HG03432 (cell line): ENCODE results near the gene TSPAN16.

Experiments
- ATAC-seq: cut with Tn5 transposase; IDR thresholded peaks from one replicate; pipeline ENCODE4 v1.9.1; 2021; ENCODE audit warnings: mild to moderate bottlenecking, moderate library complexity; ENCODE audit not compliant: unreplicated experiment

The TSPAN16 gene

GRCh38 chr19:11268783-11269267, 27.1 kb upstream of the TSPAN16 start:
- ATAC-seq = no peak

GRCh38 chr19:11269408-11269807, 26.6 kb upstream of the TSPAN16 start:
- ATAC-seq = no peak

DNA sequence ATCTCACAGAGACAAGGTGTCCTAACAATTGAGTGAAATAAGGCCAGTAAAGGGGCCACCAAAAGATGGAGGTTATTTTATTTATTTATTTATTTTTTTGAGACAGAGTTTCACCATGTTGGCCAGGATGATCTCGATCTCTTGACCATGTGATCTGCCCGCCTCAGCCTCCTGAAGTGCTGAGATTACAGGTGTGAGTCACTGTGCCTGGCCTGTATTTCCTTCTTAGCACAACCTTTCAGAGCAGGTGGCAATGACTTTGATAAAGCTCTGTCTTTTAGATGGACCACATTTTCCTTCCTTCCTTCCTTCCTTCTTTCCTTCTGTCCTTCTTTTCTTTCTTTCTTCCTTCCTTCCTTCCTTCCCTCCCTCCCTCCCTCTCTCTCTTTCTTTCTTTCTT, 22.7 kb upstream of the TSPAN16 start:
- ATAC-seq = no peak

DNA sequence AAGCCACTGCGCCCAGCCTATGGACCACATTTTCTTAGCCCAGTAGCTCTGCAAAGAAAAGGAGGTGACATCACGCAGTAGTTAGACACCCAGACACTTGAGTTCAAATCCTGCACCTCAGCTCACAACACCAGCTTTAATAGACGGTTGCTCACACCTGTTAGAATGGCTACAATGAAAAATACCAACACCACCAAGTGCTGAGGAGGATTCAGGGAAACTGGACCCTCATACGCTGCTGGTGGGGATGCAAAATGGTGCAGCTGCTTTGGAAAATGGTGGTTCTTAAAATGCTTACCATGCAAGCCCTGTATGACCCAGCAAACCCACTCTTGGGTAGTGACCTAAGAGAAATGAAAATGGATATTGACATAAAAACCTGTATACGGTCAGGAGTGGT, 22.0 kb upstream of the TSPAN16 start:
- ATAC-seq = no peak

- ATAC-seq = no peak
Observed at GRCh38 chr19:11274533-11275086, 21.4 kb upstream of the TSPAN16 start.

DNA sequence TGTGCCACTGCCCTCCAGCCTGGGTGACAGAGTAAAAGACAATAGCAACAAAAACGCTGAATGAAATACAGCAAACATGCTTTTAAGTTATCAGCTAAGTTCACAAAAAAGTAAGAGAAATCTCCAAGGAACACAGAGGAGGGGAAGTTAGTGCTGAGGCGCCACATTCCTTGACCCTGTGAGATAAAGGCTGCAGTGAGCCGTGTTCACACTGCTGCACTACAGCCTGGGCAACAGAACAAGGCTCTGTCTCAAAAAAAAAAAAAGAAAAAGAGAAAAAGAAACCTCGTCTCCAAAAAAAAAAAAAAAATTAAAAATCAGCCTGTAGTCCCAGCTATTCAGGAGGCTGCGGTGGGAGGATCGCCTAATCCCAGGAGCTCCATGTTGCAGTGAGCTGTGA, 17.3 kb upstream of the TSPAN16 start:
- ATAC-seq = no peak

- ATAC-seq = no peak
Observed at GRCh38 chr19:11279505-11280236, 16.3 kb upstream of the TSPAN16 start.

- ATAC-seq = no peak
Observed at GRCh38 chr19:11281356-11282049, 14.5 kb upstream of the TSPAN16 start.

GRCh38 chr19:11284515-11284914, 11.4 kb upstream of the TSPAN16 start:
- ATAC-seq = no peak

- no peak for ATAC-seq
Observed at GRCh38 chr19:11286312-11286974, 9.5 kb upstream of the TSPAN16 start.

GRCh38 chr19:11288349-11288748, 7.6 kb upstream of the TSPAN16 start:
- no peak for ATAC-seq

GRCh38 chr19:11290256-11290655, 5.7 kb upstream of the TSPAN16 start:
- ATAC-seq = no peak

DNA sequence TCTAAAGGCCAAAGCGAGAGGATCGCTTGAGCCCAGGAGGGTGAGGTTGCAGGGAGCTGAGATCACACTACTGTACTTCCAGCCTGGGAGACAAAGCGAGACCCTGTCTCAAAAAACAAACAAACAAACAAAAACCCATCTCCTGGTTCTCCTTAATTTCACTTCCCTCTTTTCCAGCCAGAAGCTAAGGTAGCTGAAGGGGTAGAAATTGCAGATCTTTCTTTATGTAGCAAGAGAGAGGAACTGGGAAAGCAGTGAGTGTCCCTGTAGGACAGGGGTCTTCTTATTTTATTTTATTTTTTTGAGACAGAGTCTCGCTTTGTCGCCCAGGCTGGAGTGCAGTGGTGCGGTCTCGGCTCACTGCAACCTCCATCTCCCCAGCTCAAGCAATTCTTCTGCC, 4.5 kb upstream of the TSPAN16 start:
- no peak for ATAC-seq

- no peak for ATAC-seq
Observed at GRCh38 chr19:11291991-11292390, 4.0 kb upstream of the TSPAN16 start.

GRCh38 chr19:11293433-11294389, 2.2 kb upstream of the TSPAN16 start:
- ATAC-seq = peak; percentile 69

GRCh38 chr19:11295180-11295579, 780 bp upstream of the TSPAN16 start:
- ATAC-seq = no peak

- no peak for ATAC-seq
Observed at GRCh38 chr19:11296264-11296663, 304 bp downstream of the TSPAN16 start.

DNA sequence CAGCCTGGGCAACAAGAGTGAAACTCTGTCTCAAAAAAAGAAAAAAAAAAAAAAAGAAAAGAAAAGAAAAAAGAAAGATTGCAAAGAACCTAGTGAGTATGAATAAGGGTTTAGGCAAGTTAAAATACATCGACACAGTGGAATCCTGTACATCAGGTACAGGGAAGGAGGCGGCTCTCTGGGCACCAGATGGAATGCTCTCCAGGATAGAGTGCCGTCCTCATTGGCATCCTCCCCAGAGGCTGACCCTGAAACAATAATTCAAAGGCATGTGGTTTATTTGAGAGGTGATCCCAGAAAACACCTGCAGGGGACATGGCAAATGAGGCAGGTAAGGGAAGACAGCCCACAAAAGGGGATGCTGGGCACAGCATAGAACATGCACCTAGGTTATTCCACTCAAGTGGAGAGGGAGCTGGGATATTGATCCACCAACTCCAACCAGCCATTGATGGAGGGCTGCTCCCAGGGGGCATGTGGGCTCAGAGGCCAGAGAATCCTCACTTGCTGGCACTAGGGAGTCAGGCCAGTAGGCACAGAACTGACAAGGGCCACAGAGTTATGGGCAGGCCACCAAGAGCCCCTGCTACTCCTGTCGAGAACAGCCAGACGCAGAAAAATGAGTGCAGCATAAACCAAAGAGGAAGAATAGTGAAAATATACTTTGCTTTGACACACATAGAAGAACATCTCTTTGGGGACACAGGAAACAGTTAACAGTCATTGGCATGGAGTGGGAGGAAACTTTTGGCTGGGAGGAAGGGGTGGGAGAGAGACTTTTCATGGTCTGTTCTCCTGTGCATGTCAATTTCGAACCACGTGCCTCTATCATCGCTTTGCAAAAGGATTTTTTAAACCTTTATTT, 4.2 kb downstream of the TSPAN16 start:
- ATAC-seq = no peak

GRCh38 chr19:11300811-11301120, 4.8 kb downstream of the TSPAN16 start:
- ATAC-seq = no peak

DNA sequence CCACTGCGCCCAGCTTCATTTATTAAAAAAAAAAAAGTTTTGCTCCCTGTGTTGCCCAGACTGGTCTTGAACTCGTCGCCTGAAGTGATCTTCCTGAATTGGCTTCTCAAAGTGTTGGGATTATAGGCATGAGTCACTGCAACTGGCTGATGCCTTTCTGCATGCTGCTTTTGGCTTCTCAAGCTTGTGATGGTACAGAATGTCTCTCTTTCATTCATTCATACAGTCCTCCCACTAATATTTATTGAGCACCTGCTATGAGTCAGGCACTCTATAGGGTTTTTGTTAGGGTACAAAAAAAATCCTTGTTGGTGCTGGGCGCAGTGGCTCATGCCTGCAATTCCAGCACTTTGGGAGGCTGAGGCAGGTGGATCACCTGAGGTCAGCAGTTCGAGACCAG, 9.0 kb downstream of the TSPAN16 start:
- no peak for ATAC-seq
